HepG2 (cell line): ENCODE data around the gene SH3YL1. TPM values are rescaled to one million over a fixed set of nuclear protein-coding genes. Genes with fewer than 3 reads are reported as not detected.
A peak's percentile ranks its signal among the peaks of the same experiment; 100 is the strongest.

Experiments used
- ARNTL ChIP-seq: sonication (generic); formaldehyde crosslinking; IDR thresholded peaks from 2 replicates; pipeline ENCODE4 v1.4.0; 2020; ENCODE audit warnings: mild to moderate bottlenecking, missing genetic modification reagents
- BRCA1 ChIP-seq: sonication (generic); formaldehyde crosslinking; IDR thresholded peaks from 2 replicates; pipeline ENCODE4 v1.4.0; 2020; ENCODE audit warnings: missing genetic modification reagents
- CENPBD1 ChIP-seq: sonication (generic); formaldehyde crosslinking; IDR thresholded peaks from 2 replicates; pipeline ENCODE4 v1.8.0; 2022; ENCODE audit warnings: missing genetic modification reagents, low read depth, mild to moderate bottlenecking, borderline replicate concordance
- FOXO1 ChIP-seq: sonication (generic); formaldehyde crosslinking; IDR thresholded peaks from 2 replicates; pipeline ENCODE4 v1.4.0; 2020; ENCODE audit warnings: missing genetic modification reagents
- GMEB1 ChIP-seq: sonication (generic); formaldehyde crosslinking; IDR thresholded peaks from 2 replicates; pipeline ENCODE4 v1.5.1; 2020; ENCODE audit warnings: missing genetic modification reagents, mild to moderate bottlenecking, borderline replicate concordance
- MIXL1 ChIP-seq: IDR thresholded peaks from 2 replicates; pipeline ENCODE4 v1.6.1; 2016
- MYPOP ChIP-seq: sonication (generic); formaldehyde crosslinking; IDR thresholded peaks from 2 replicates; pipeline ENCODE4 v1.8.1; 2023; ENCODE audit warnings: mild to moderate bottlenecking, moderate library complexity, missing genetic modification reagents
- PITX1 ChIP-seq: sonication (generic); formaldehyde crosslinking; IDR thresholded peaks from 2 replicates; pipeline ENCODE4 v1.5.1; 2020; ENCODE audit warnings: mild to moderate bottlenecking, missing genetic modification reagents
- RXRA ChIP-seq: sonication (generic); formaldehyde crosslinking; IDR thresholded peaks from 2 replicates; pipeline ENCODE4 v1.5.1; 2020; ENCODE audit warnings: missing genetic modification reagents
- SMARCE1 ChIP-seq: fragments of 450-650 bp; IDR thresholded peaks from 2 replicates; pipeline ENCODE4 v1.6.1; 2017; ENCODE audit warnings: borderline replicate concordance
- SOX13 ChIP-seq, 3 experiments: fragments of 450-650 bp in 1 of 3; sonication (generic) in 1 of 3; formaldehyde crosslinking in 1 of 3; IDR thresholded peaks in 2 of 3; conservative IDR thresholded peaks in 1 of 3; 2 replicates each; pipeline versions ENCODE4 v1.5.0 to v1.6.1; 2016 to 2020; ENCODE audit warnings: antibody characterized with exemption in 1 of 3, mild to moderate bottlenecking in 1 of 3, missing compliant biosample characterization in 1 of 3, missing genetic modification reagents in 1 of 3, moderate library complexity in 1 of 3
- TBL1XR1 ChIP-seq: fragments of 150-350 bp; IDR thresholded peaks from 2 replicates; pipeline ENCODE4 v1.6.1; 2014; ENCODE audit warnings: borderline replicate concordance, low read length; ENCODE audit not compliant: partially characterized antibody
- ZFY ChIP-seq: sonication (generic); formaldehyde crosslinking; IDR thresholded peaks from 2 replicates; pipeline ENCODE4 v1.4.0; 2020; ENCODE audit warnings: missing genetic modification reagents
- ZMAT3 ChIP-seq: sonication (generic); formaldehyde crosslinking; conservative IDR thresholded peaks from 2 replicates; pipeline ENCODE4 v1.7.0; 2021; ENCODE audit warnings: missing genetic modification reagents
- ZMYM2 ChIP-seq: sonication (generic); formaldehyde crosslinking; IDR thresholded peaks from 2 replicates; pipeline ENCODE4 v1.8.0; 2022; ENCODE audit warnings: mild to moderate bottlenecking, missing genetic modification reagents
- ZNF18 ChIP-seq: sonication (generic); formaldehyde crosslinking; IDR thresholded peaks from 2 replicates; pipeline ENCODE4 v1.8.0; 2022; ENCODE audit warnings: mild to moderate bottlenecking, missing genetic modification reagents; ENCODE audit not compliant: insufficient replicate concordance
- ZNF296 ChIP-seq: sonication (generic); formaldehyde crosslinking; conservative IDR thresholded peaks from 2 replicates; pipeline ENCODE4 v1.5.0; 2020; ENCODE audit warnings: mild to moderate bottlenecking, missing genetic modification reagents
- ZNF446 ChIP-seq: sonication (generic); formaldehyde crosslinking; IDR thresholded peaks from 2 replicates; pipeline ENCODE4 v1.5.0; 2020; ENCODE audit warnings: mild to moderate bottlenecking, missing genetic modification reagents
- ZNF451 ChIP-seq: sonication (generic); formaldehyde crosslinking; IDR thresholded peaks from 2 replicates; pipeline ENCODE4 v1.5.0; 2020; ENCODE audit warnings: mild to moderate bottlenecking, missing genetic modification reagents
- ZNF501 ChIP-seq: sonication (generic); formaldehyde crosslinking; IDR thresholded peaks from 2 replicates; pipeline ENCODE4 v1.5.1; 2020; ENCODE audit warnings: mild to moderate bottlenecking, moderate library complexity, missing genetic modification reagents
- polyA plus RNA-seq, 8 experiments: library from polyadenylated mRNA; depleted of rRNA in 3 of 8; stranded (reverse) in 7 of 8; unstranded in 1 of 8; fragments of >200 nt; fragmentation: Illumina TruSeq in 4 of 8; extraction: Trizol in 4 of 8; gene quantifications; 2 replicates each; pipeline versions ENCODE4 v1.2.1 to v1.2.3, GENCODE V29; 2011 to 2016; ENCODE audit warnings: low read depth in 4 of 8, missing spikeins in 1 of 8, mixed read lengths in 1 of 8; ENCODE audit not compliant: insufficient read depth in 1 of 8
- total RNA-seq, 5 experiments: library from RNA; depleted of rRNA; stranded (reverse); fragments of >200 nt; fragmentation: Illumina TruSeq; extraction: Trizol; gene quantifications; 2 replicates each; pipeline ENCODE4 v1.2.3, GENCODE V29; 2016; ENCODE audit warnings: low read depth in 1 of 5

SH3YL1 gene
- total and polyA plus RNA-seq, 2 of the 13 experiments (the other 11 are each of a cell fraction or from before 2014, with no cell fraction given), result 13.0 to 48.2 TPM

GRCh38 chr2:264493-265468 is 949 bp upstream of the SH3YL1 start, which contains the start of gene ACP1 (continued):
- TF ChIP-seq SMARCE1 (no peak), ZNF451 (CRISPR knock-in tag) (peak; percentile 99), ZNF446 (CRISPR knock-in tag) (peak; percentile 17; the same call in 1 of the 2 replicates), MYPOP (peak; percentile 97; the same call in 1 of the 2 replicates), RXRA (CRISPR knock-in tag) (peak; percentile 53; the same call in 1 of the 2 replicates), PITX1 (CRISPR knock-in tag) (peak; percentile 68), ZNF296 (peak; percentile 76), TBL1XR1 (peak; percentile 66), MIXL1 (CRISPR knock-in tag) (no peak), ZFY (CRISPR knock-in tag) (peak; percentile 95), FOXO1 (no peak), ZMYM2 (CRISPR knock-in tag) (no peak), ZNF18 (CRISPR knock-in tag) (peak; percentile 80), GMEB1 (CRISPR knock-in tag) (peak; percentile 97), ZMAT3 (CRISPR knock-in tag) (peak; percentile 97), ARNTL (CRISPR knock-in tag) (no peak; the same call in 1 of the 2 replicates), BRCA1 (CRISPR knock-in tag) (0 out of 2 replicates have a peak, but pooled peaks have one; percentile 54), ZNF501 (CRISPR knock-in tag) (peak; percentile 88), SOX13 (IDR thresholded peaks at IDR 0.05) (no peak), SOX13 (CRISPR knock-in tag; conservative IDR thresholded peaks at IDR 0.05 in 1 of 2, IDR thresholded peaks at IDR 0.05 in 1 of 2) (peak in 1 of 2 experiments; percentile 6; a peak in 1 of 4 replicates), CENPBD1 (CRISPR knock-in tag) (no peak)
